ENCODE results near the gene GLDC. TPM values are rescaled to one million over a fixed set of nuclear protein-coding genes. Genes with fewer than 3 reads are reported as not detected.

Gene GLDC
- total RNA-seq, 2 donors from 2014 or later: not detected

- WGBS, 2 donors: 34 to 41% methylated on average over 5 of the region's 5 CpGs
- no peaks in the 10 kb centered on the region for H3K9me3 ChIP-seq
Measured at GRCh38 chr9:6667633-6668280, 22.2 kb upstream of the GLDC start.

GRCh38 chr9:6667080-6667479 is 21.6 kb upstream of the GLDC start:
- 87 to 89% methylated on average over 6 of the region's 6 CpGs for WGBS, 2 donors
- Histone ChIP-seq H3K4me3 (no peak overlapping the region), H3K9me3 (no peaks in the 10 kb centered on the region), H3K36me3 (replicated peaks in 1 of 2; ENCODE audit: insufficient read depth in 1 of 2, low read depth in 2 of 2) (no peaks in the 10 kb centered on the region), H3K27me3 (no peaks in the 10 kb centered on the region), H3K27ac (no peak overlapping the region), H3K4me1 (peaks cover 12% of the 10 kb centered on the region)
- intact Hi-C loops (cut with DNase I): loop anchor here (10.0 kb wide), 1 partner anchor 82 kb away; no protein-coding TSS in a partner anchor
- DNase-seq (no peak), ATAC-seq (no peak)
- TF ChIP-seq POLR2A (IDR thresholded peaks at IDR 0.05) (no peak), CTCF (IDR thresholded peaks at IDR 0.05) (no peak)

More at GRCh38 chr9:6667633-6668280, 22.2 kb upstream of the GLDC start:
- TF ChIP-seq CTCF (IDR thresholded peaks at IDR 0.05) (peak; percentile 40 to 58 (median 53)), POLR2A (IDR thresholded peaks at IDR 0.05) (no peak)
- DNase-seq (no peak), ATAC-seq (no peak)
- intact Hi-C loops (cut with DNase I): loop anchor here (10.0 kb wide), 1 partner anchor 83 kb away; no protein-coding TSS in a partner anchor
- peaks cover 12% of the 10 kb centered on the region for H3K4me1 ChIP-seq
- H3K4me3 ChIP-seq: no peak overlapping the region
- H3K36me3 ChIP-seq (replicated peaks in 1 of 2; ENCODE audit: insufficient read depth in 1 of 2, low read depth in 2 of 2): no peaks in the 10 kb centered on the region
- H3K27ac ChIP-seq: no peak overlapping the region
- H3K27me3 ChIP-seq: no peaks in the 10 kb centered on the region

GRCh38 chr9:6665628-6666027 is 20.1 kb upstream of the GLDC start:
- Histone ChIP-seq H3K4me3 (no peak overlapping the region), H3K27me3 (no peaks in the 10 kb centered on the region), H3K27ac (no peak overlapping the region), H3K36me3 (replicated peaks in 1 of 2; ENCODE audit: insufficient read depth in 1 of 2, low read depth in 2 of 2) (no peaks in the 10 kb centered on the region), H3K9me3 (no peaks in the 10 kb centered on the region), H3K4me1 (peaks cover 12% of the 10 kb centered on the region)
- DNase-seq: no peak
- WGBS, 2 donors: 69 to 82% methylated on average over 1 of the region's 1 CpG
- intact Hi-C loops (cut with DNase I): loop anchor here (10.0 kb wide), 1 partner anchor 81 kb away; no protein-coding TSS in a partner anchor
- TF ChIP-seq POLR2A (IDR thresholded peaks at IDR 0.05): no peak
- no peak for TF ChIP-seq CTCF (IDR thresholded peaks at IDR 0.05)
- no peak for ATAC-seq

GRCh38 chr9:6664204-6664680 is 18.7 kb upstream of the GLDC start:
- intact Hi-C loops (cut with DNase I): loop anchor here (10.0 kb wide), 1 partner anchor 79 kb away; no protein-coding TSS in a partner anchor
- peaks cover 12% of the 10 kb centered on the region for H3K4me1 ChIP-seq
- H3K9me3 ChIP-seq: no peaks in the 10 kb centered on the region
- TF ChIP-seq CTCF (IDR thresholded peaks at IDR 0.05) (no peak), POLR2A (IDR thresholded peaks at IDR 0.05) (no peak)
- peak overlapping the region in 2 of 4 donors; percentile 15 to 55 for H3K27ac ChIP-seq
- no peaks in the 10 kb centered on the region for H3K27me3 ChIP-seq
- 80 to 91% methylated on average over 3 of the region's 3 CpGs for WGBS, 2 donors
- DNase-seq (no peak), ATAC-seq (no peak)
- no peaks in the 10 kb centered on the region for H3K36me3 ChIP-seq (replicated peaks in 1 of 2; ENCODE audit: insufficient read depth in 1 of 2, low read depth in 2 of 2)
- no peak overlapping the region for H3K4me3 ChIP-seq

All from body of pancreas (tissue), 4 donors.